Cardiac muscle cell (in vitro differentiated cells and primary cell): ENCODE results near the gene VTA1. TPM values are rescaled to one million over a fixed set of nuclear protein-coding genes. Genes with fewer than 3 reads are reported as not detected.

Source experiments
- DNase-seq, 2 donors: peaks; one replicate each; pipeline versions ENCODE4 v3.0.0 to v3.0.0-alpha.2; 2010 to 2017; ENCODE audit warnings: low read depth in 1 of 2, low spot score in 1 of 2
- H3K27ac ChIP-seq: fragments of 200-600 bp; sonication (generic); 2 replicates; pipeline ENCODE4 v1.5.1; 2016
- H3K27me3 ChIP-seq: fragments of 200-600 bp; sonication (generic); 2 replicates; pipeline ENCODE4 v1.6.0; 2016; ENCODE audit warnings: control low read depth
- H3K36me3 ChIP-seq: fragments of 200-600 bp; sonication (generic); 2 replicates; pipeline ENCODE4 v1.5.1; 2016; ENCODE audit warnings: control low read depth
- H3K4me1 ChIP-seq: fragments of 200-600 bp; sonication (generic); 2 replicates; pipeline ENCODE4 v1.8.1; 2017; ENCODE audit warnings: low read depth, mild to moderate bottlenecking, mixed run types
- H3K4me3 ChIP-seq: fragments of 200-600 bp; sonication (generic); 2 replicates; pipeline ENCODE4 v1.5.1; 2016; ENCODE audit warnings: mild to moderate bottlenecking
- H3K9me3 ChIP-seq: fragments of 200-600 bp; sonication (generic); 2 replicates; pipeline ENCODE4 v1.5.1; 2017; ENCODE audit warnings: low read depth, mild to moderate bottlenecking, control low read depth
- CTCF ChIP-seq: IDR thresholded peaks from 2 replicates; pipeline ENCODE4 v1.5.1; 2012; ENCODE audit warnings: low read depth, mild to moderate bottlenecking, low read length
- polyA plus RNA-seq: library from polyadenylated mRNA; unstranded; fragments of >200 nt; fragmentation: Nextera tagmentation; extraction: Ambion mirVana; gene quantifications from 2 replicates; pipeline ENCODE4 v1.2.1, GENCODE V29; 2016
- total RNA-seq: library from RNA; depleted of rRNA; stranded (reverse); fragments of >200 nt; gene quantifications from 2 replicates; pipeline ENCODE4 v1.2.3, GENCODE V29; 2016

The VTA1 gene
- total and polyA plus RNA-seq, 2 experiments from 2014 or later, result 44.0 to 93.0 TPM

- Histone ChIP-seq H3K36me3 (peaks cover 4% of the 10 kb centered on the region), H3K9me3 (no peaks in the 10 kb centered on the region), H3K27ac (no peak overlapping the region), H3K4me3 (no peak overlapping the region), H3K4me1 (no peaks in the 10 kb centered on the region), H3K27me3 (no peaks in the 10 kb centered on the region)
- TF ChIP-seq CTCF, result no peak
- DNase-seq, result no peak
These were observed 48.9 kb downstream of the VTA1 start for GRCh38 chr6:142195862-142196541.

- H3K4me1 ChIP-seq, result no peaks in the 10 kb centered on the region
- peak in 1 of 2 donors; percentile 46 for DNase-seq
- no peak for TF ChIP-seq CTCF
- no peak overlapping the region for H3K27ac ChIP-seq
- H3K36me3 ChIP-seq, result peaks cover 4% of the 10 kb centered on the region
- no peaks in the 10 kb centered on the region for H3K27me3 ChIP-seq
- H3K9me3 ChIP-seq, result no peaks in the 10 kb centered on the region
- H3K4me3 ChIP-seq, result no peak overlapping the region
These were observed 54.0 kb downstream of the VTA1 start for GRCh38 chr6:142200846-142201628.

- Histone ChIP-seq H3K36me3 (no peaks in the 10 kb centered on the region), H3K4me1 (peaks cover 5% of the 10 kb centered on the region), H3K27me3 (no peaks in the 10 kb centered on the region), H3K9me3 (no peaks in the 10 kb centered on the region), H3K27ac (no peak overlapping the region), H3K4me3 (no peak overlapping the region)
- DNase-seq, result peak; percentile 78 to 79
- peak; percentile 83 for TF ChIP-seq CTCF
These were observed 60.3 kb downstream of the VTA1 start for GRCh38 chr6:142207265-142207877.

- Histone ChIP-seq H3K27ac (no peak overlapping the region), H3K27me3 (no peaks in the 10 kb centered on the region), H3K4me1 (peaks cover 5% of the 10 kb centered on the region), H3K4me3 (no peak overlapping the region), H3K9me3 (no peaks in the 10 kb centered on the region), H3K36me3 (no peaks in the 10 kb centered on the region)
- TF ChIP-seq CTCF, result no peak
- no peak for DNase-seq
These were observed 63.5 kb downstream of the VTA1 start for GRCh38 chr6:142210606-142211005.

GRCh38 chr6:142213402-142213801 is 66.3 kb downstream of the VTA1 start:
- no peaks in the 10 kb centered on the region for H3K36me3 ChIP-seq

More at GRCh38 chr6:142213402-142213801, 66.3 kb downstream of the VTA1 start:
- Histone ChIP-seq H3K9me3 (no peaks in the 10 kb centered on the region), H3K4me3 (no peak overlapping the region), H3K27ac (no peak overlapping the region), H3K27me3 (no peaks in the 10 kb centered on the region), H3K4me1 (peaks cover 7% of the 10 kb centered on the region)
- no peak for TF ChIP-seq CTCF
- no peak for DNase-seq
